K562 (cell line): ENCODE measurements around the gene PRSS57. TPM values are rescaled to one million over a fixed set of nuclear protein-coding genes. Genes with fewer than 3 reads are reported as not detected.

ENCODE experiments used
- ATAC-seq: fragments of 200-7000 bp; cut with Tn5 transposase; 3 replicates; pipeline ENCODE4 v1.9.1; 2020; ENCODE audit warnings: moderate library complexity
- BruUV-seq: library from RNA; stranded (reverse); fragments of 400-500 nt; replicated peaks from 2 replicates; lab custom pipeline; 2021; lab: Mats Ljungman, UMichigan
- CTCF ChIA-PET: fragments of 300-600 bp; formaldehyde crosslinking; extraction: SDS; loops from one replicate; lab custom pipeline; 2021; ENCODE audit warnings: low intra/inter-chr PET ratio; lab: Yijun Ruan, JAX
- POLR2A ChIA-PET: fragments of 300-600, 350-650 bp; sonication (Branson Sonifier 250); formaldehyde crosslinking; extraction: SDS; loops from one replicate; lab custom pipeline; 2021; ENCODE audit warnings: antibody characterized with exemption, inconsistent platforms; lab: Yijun Ruan, JAX
- DNase-seq, 4 experiments: peaks; one replicate each; pipeline versions ENCODE4 v3.0.0 to v3.0.0-alpha.2; 2011 to 2018; ENCODE audit warnings: low spot score in 3 of 4, mixed read lengths in 3 of 4; ENCODE audit errors: extremely low read depth in 1 of 4
- FAIRE-seq: peaks from 2 replicates; lab custom pipeline; 2011; peaks lifted over from hg19 to GRCh38; lab: Jason Lieb, UNC
- H2AFZ ChIP-seq: 2 replicates; pipeline ENCODE4 v1.6.0; 2011; ENCODE audit warnings: low read depth, low read length, control low read depth, inconsistent platforms
- H3K27ac ChIP-seq: fragments of 200-600 bp; 3 replicates; pipeline ENCODE4 v1.8.0; 2011; ENCODE audit warnings: low read depth, mild to moderate bottlenecking, control low read depth, inconsistent platforms, low read length, moderate library complexity, mixed read lengths; ENCODE audit errors: extremely low read depth
- H3K27me3 ChIP-seq, 2 experiments: fragments of 300-600 bp in 1 of 2; 2 replicates in 1 of 2; 3 replicates in 1 of 2; pipeline versions ENCODE4 v1.6.0 to v1.8.0; 2011; ENCODE audit warnings: inconsistent platforms in 2 of 2, low read length in 2 of 2, mild to moderate bottlenecking in 1 of 2, mixed read lengths in 1 of 2, moderate library complexity in 1 of 2; ENCODE audit not compliant: control insufficient read depth in 2 of 2, insufficient read depth in 2 of 2
- H3K36me3 ChIP-seq: fragments of 300-600 bp; 3 replicates; pipeline ENCODE4 v1.8.0; 2011; ENCODE audit warnings: mild to moderate bottlenecking, low read length, inconsistent platforms; ENCODE audit not compliant: control insufficient read depth, insufficient read depth
- H3K4me1 ChIP-seq, 2 experiments: fragments of 200-600 bp in 1 of 2; replicated peaks in 1 of 2; 2 replicates in 1 of 2; 3 replicates in 1 of 2; pipeline versions ENCODE4 v1.5.1 to v1.8.0; 2011; ENCODE audit warnings: inconsistent platforms in 2 of 2, low read length in 2 of 2, mild to moderate bottlenecking in 1 of 2, mixed read lengths in 1 of 2, moderate library complexity in 1 of 2; ENCODE audit not compliant: control insufficient read depth in 2 of 2, insufficient read depth in 2 of 2
- H3K4me2 ChIP-seq: 2 replicates; pipeline ENCODE4 v1.6.1; 2011; ENCODE audit warnings: low read length, control low read depth, inconsistent platforms, mixed read lengths; ENCODE audit not compliant: insufficient read depth
- H3K4me3 ChIP-seq: fragments of 200-600 bp; sonication (generic), shearing (Covaris generic); 2 replicates; pipeline ENCODE4 v1.5.1; 2016; ENCODE audit warnings: control low read depth, inconsistent platforms
- H3K79me2 ChIP-seq: fragments of 200-600 bp; 3 replicates; pipeline ENCODE4 v1.8.0; 2011; ENCODE audit warnings: low read length, inconsistent platforms; ENCODE audit not compliant: control insufficient read depth, insufficient read depth
- H3K9ac ChIP-seq, 2 experiments: 2 replicates each; pipeline versions ENCODE4 v1.6.0 to v1.6.1; 2011; ENCODE audit warnings: low read depth in 2 of 2, low read length in 2 of 2, control low read depth in 1 of 2, inconsistent platforms in 1 of 2, mild to moderate bottlenecking in 1 of 2, mixed read lengths in 1 of 2; ENCODE audit not compliant: insufficient read depth in 1 of 2
- H3K9me1 ChIP-seq: one replicate; pipeline ENCODE4 v1.6.0; 2011; ENCODE audit warnings: inconsistent platforms, mild to moderate bottlenecking, low read length, moderate library complexity; ENCODE audit not compliant: control insufficient read depth, insufficient read depth
- H3K9me3 ChIP-seq: replicated peaks from 2 replicates; pipeline ENCODE4 v1.5.1; 2011; ENCODE audit warnings: low read depth, low read length, inconsistent platforms; ENCODE audit not compliant: control insufficient read depth, insufficient read depth
- H4K20me1 ChIP-seq: replicated peaks from 2 replicates; pipeline ENCODE4 v1.6.1; 2011; ENCODE audit warnings: low read length, inconsistent platforms, mixed read lengths; ENCODE audit not compliant: control insufficient read depth, insufficient read depth
- ADNP ChIP-seq: fragments of 200-800 bp; sonication (Bioruptor generic); IDR thresholded peaks from 2 replicates; pipeline ENCODE4 v1.6.1; 2016; ENCODE audit warnings: missing genetic modification characterization, missing compliant biosample characterization
- BCOR ChIP-seq: fragments of 450-650 bp; IDR thresholded peaks from 2 replicates; pipeline ENCODE4 v1.6.1; 2016
- HMG20A ChIP-seq: fragments of 450-650 bp; formaldehyde crosslinking; conservative IDR thresholded peaks from 2 replicates; pipeline ENCODE4 v1.4.0; 2020; ENCODE audit warnings: mild to moderate bottlenecking, mixed read lengths
- HMGN3 ChIP-seq: IDR thresholded peaks from 2 replicates; pipeline ENCODE4 v1.6.1; 2011; ENCODE audit warnings: borderline replicate concordance, low read depth, mild to moderate bottlenecking, mixed read lengths, low read length; ENCODE audit not compliant: insufficient read length; ENCODE audit errors: extremely low read depth
- LEF1 ChIP-seq: fragments of 450-650 bp; IDR thresholded peaks from 2 replicates; pipeline ENCODE4 v1.6.1; 2016; ENCODE audit warnings: mild to moderate bottlenecking
- RBM25 ChIP-seq: fragments of 200-400 bp; formaldehyde crosslinking; IDR thresholded peaks from 2 replicates; pipeline ENCODE4 v1.6.1; 2018; ENCODE audit warnings: low read length, low read depth, moderate library complexity; ENCODE audit not compliant: severe bottlenecking
- SMC3 ChIP-seq: conservative IDR thresholded peaks from 2 replicates; pipeline ENCODE4 v1.6.1; 2011; ENCODE audit warnings: low read depth, low read length, improper control_type of control experiment; ENCODE audit not compliant: insufficient read depth
- ZBTB7A ChIP-seq: IDR thresholded peaks from 2 replicates; pipeline ENCODE4 v1.6.1; 2011; ENCODE audit warnings: low read depth, mild to moderate bottlenecking, low read length, moderate library complexity, borderline replicate concordance; ENCODE audit not compliant: control insufficient read depth
- ZNF146 ChIP-seq: IDR thresholded peaks from one replicate; pipeline ENCODE4 v1.6.1; 2018; ENCODE audit warnings: missing compliant biosample characterization; ENCODE audit not compliant: unreplicated experiment
- WGBS: fragments of 100-300 bp; shearing (Covaris generic); methylation state at CpG from one replicate; pipeline ENCODE4 v1.1.6; 2016; ENCODE audit warnings: low coverage, mixed read lengths; ENCODE audit not compliant: insufficient coverage; ENCODE audit errors: missing lambda C conversion rate; 5-methylcytosine and 5-hydroxymethylcytosine counted together
- in situ Hi-C: fragments of 300-500 bp; cut with MboI; formaldehyde crosslinking; loops from 4 replicates; pipeline ENCODE4 v1.15.0; 2018; ENCODE audit warnings: inconsistent platforms, mixed read lengths
- intact Hi-C: fragments of 100-400 bp; cut with micrococcal nuclease; formaldehyde crosslinking; loops from 2 replicates; pipeline ENCODE4 v1.14.2; 2022
- polyA plus RNA-seq, 8 experiments: library from polyadenylated mRNA; depleted of rRNA in 4 of 8; stranded (reverse) in 5 of 8; unstranded in 3 of 8; fragments of >200 nt; fragmentation: Nextera tagmentation in 2 of 8; fragmentation: Illumina TruSeq in 1 of 8; extraction: Ambion mirVana in 2 of 8; extraction: Trizol in 1 of 8; gene quantifications; 2 replicates each; pipeline versions ENCODE4 v1.2.1 to v1.2.3, GENCODE V29; 2011 to 2014; ENCODE audit warnings: inconsistent platforms in 1 of 8, missing spikeins in 1 of 8
- total RNA-seq, 7 experiments: library from RNA; depleted of rRNA in 6 of 7; stranded (reverse); fragments of >200 nt in 6 of 7; fragmentation: Illumina TruSeq in 2 of 7; extraction: Trizol in 2 of 7; gene quantifications; 2 replicates each; pipeline versions ENCODE4 v1.2.1 to v1.2.3, GENCODE V29; 2011 to 2021; ENCODE audit warnings: low replicate concordance in 1 of 7
- TF ChIP-seq, protein P1 (sequence below), 3 experiments: IDR thresholded peaks in 2 of 3; conservative IDR thresholded peaks in 1 of 3; 2 replicates each; pipeline ENCODE4 v1.5.1; 2011 to 2012; ENCODE audit warnings: low read length in 3 of 3, mild to moderate bottlenecking in 3 of 3, control low read depth in 2 of 3, improper control_type of control experiment in 1 of 3, inconsistent platforms in 1 of 3, low read depth in 1 of 3, mixed read lengths in 1 of 3, moderate library complexity in 1 of 3; ENCODE audit not compliant: insufficient read depth in 2 of 3
- TF ChIP-seq, protein P2 (sequence below): fragments of 250-450 bp; sonication (Bioruptor Pico); IDR thresholded peaks from 2 replicates; pipeline ENCODE4 v1.8.0; 2022; ENCODE audit warnings: moderate library complexity, mild to moderate bottlenecking, inconsistent platforms

PRSS57 gene
- total and polyA plus RNA-seq, 9 of the 15 experiments (the other 6 are each of a cell fraction or from before 2014, with no cell fraction given), result 0.06 to 2.5 (median 1.3) TPM; not detected in 3

DNA sequence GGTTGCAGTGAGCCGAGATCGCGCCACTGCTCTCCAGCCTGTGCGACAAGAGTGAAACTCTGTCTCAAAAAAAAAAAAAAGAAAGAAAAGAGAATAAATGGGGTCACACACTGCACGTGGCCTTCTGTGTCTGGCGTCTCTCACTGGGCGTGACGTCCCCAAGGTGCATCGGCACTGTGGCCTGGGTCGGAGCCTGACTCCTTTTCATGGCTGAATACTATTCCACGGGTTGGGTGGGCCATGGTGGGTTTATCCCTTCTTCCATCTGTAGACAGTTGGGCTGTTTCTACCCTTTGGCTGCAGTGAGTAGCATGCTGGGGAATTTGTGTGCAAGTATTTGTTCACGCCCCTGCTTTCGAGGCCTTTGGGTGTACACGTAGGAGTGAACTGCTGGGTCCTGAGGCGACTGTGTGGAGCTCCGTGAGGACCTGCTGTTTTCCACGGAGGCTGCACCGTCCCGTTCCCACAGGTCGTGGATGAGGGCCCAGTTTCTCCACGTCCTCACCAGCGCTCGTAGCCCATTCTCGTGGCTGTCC lies 47.4 kb upstream of the PRSS57 start:
- peaks cover 5 to 48% of the 10 kb centered on the region in 2 experiments; a peak in 3 of 5 replicates for H3K4me1 ChIP-seq
- H2AFZ ChIP-seq, result no peak overlapping the region
- H3K27ac ChIP-seq, result no peak overlapping the region
- no peaks in the 10 kb centered on the region for H4K20me1 ChIP-seq
- no TSS peak for BruUV-seq
- in situ Hi-C loops, result no loop called here
- FAIRE-seq (no peak), ATAC-seq (no peak), DNase-seq (no peak)
- peak overlapping the region in 1 of 2 experiments; percentile 6; a peak in 1 of 4 replicates for H3K9ac ChIP-seq
- no peak overlapping the region for H3K4me2 ChIP-seq
- no peaks in the 10 kb centered on the region for H3K27me3 ChIP-seq
- CTCF ChIA-PET, result no interaction called here
- peak; percentile 93 for TF ChIP-seq ZNF146 (CRISPR knock-in tag)
- peak; percentile 51 for TF ChIP-seq RBM25
- TF ChIP-seq LEF1, result no peak
- TF ChIP-seq BCOR, result peak; percentile 39; the same call in 1 of the 2 replicates
- intact Hi-C loops, result no loop called here
- H3K4me3 ChIP-seq, result no peak overlapping the region
- no peaks in the 10 kb centered on the region for H3K9me3 ChIP-seq
- WGBS, result 68% methylated on average over 20 of the region's 24 CpGs
- POLR2A ChIA-PET, result interaction anchor here (0.7 kb wide), 1 partner anchor 200 kb away, joined by 3 read pairs; no protein-coding TSS in a partner anchor
- no peaks in the 10 kb centered on the region for H3K36me3 ChIP-seq
- H3K9me1 ChIP-seq, result no peaks in the 10 kb centered on the region
- H3K79me2 ChIP-seq, result no peaks in the 10 kb centered on the region

DNA sequence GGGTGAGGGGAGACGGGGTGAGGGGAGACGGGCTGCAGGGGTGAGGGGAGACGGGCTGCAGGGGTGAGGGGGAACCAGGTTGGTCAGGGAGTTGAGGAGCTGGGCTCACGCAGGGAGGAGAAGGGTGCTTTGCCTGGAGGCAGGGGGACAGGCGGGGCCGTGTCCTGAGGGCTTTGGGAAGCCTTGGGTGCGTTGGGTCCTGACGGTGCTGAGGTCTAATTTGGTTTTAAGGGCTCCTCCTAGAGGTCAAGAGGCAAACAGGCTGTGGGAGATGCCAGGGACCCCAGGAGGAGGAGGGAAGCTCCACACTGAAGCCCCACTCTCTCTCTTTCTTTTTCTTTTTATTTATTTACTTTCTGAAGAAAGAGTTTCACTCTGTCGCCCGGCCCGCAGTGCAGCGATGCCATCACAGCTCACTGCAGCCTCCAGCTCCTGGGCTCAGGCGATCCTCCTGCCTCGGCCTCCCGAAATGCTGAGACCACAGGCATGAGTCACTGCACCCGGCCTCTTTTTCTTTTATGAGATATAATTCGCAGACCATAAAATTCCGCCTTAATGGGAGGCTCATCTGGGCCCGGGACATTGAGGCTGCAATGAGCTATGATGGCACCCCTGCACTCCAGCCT lies 46.4 kb upstream of the PRSS57 start:
- H3K9me3 ChIP-seq, result no peaks in the 10 kb centered on the region
- peaks cover 5 to 48% of the 10 kb centered on the region in 2 experiments; a peak in 3 of 5 replicates for H3K4me1 ChIP-seq
- H3K79me2 ChIP-seq, result no peaks in the 10 kb centered on the region
- H3K9ac ChIP-seq, result no peak overlapping the region
- POLR2A ChIA-PET, result interaction anchor here (0.5 to 1.5 kb wide), 3 partner anchors 12 to 275 kb away, joined by 3 to 5 read pairs (median 3); no protein-coding TSS in a partner anchor
- H4K20me1 ChIP-seq, result no peaks in the 10 kb centered on the region
- H3K9me1 ChIP-seq, result no peaks in the 10 kb centered on the region
- no peak overlapping the region for H3K27ac ChIP-seq
- intact Hi-C loops, result no loop called here
- FAIRE-seq (peak; percentile 40), ATAC-seq (peak; percentile 68), DNase-seq (peak; percentile 61 to 73 (median 68))
- H3K4me2 ChIP-seq, result no peak overlapping the region
- WGBS, result 55% methylated on average over 15 of the region's 19 CpGs
- no TSS peak for BruUV-seq
- in situ Hi-C loops, result no loop called here
- H3K4me3 ChIP-seq, result no peak overlapping the region
- no peaks in the 10 kb centered on the region for H3K27me3 ChIP-seq
- no peak overlapping the region for H2AFZ ChIP-seq
- H3K36me3 ChIP-seq, result no peaks in the 10 kb centered on the region
- CTCF ChIA-PET, result no interaction called here
- TF ChIP-seq ZBTB7A (0 out of 2 replicates have a peak, but pooled peaks have one; percentile 33), HMG20A (no peak), ADNP (tag) (peak; percentile 65; the same call in 1 of the 2 replicates), HMGN3 (no peak), SMC3 (no peak)
- TF ChIP-seq, protein P1, sequence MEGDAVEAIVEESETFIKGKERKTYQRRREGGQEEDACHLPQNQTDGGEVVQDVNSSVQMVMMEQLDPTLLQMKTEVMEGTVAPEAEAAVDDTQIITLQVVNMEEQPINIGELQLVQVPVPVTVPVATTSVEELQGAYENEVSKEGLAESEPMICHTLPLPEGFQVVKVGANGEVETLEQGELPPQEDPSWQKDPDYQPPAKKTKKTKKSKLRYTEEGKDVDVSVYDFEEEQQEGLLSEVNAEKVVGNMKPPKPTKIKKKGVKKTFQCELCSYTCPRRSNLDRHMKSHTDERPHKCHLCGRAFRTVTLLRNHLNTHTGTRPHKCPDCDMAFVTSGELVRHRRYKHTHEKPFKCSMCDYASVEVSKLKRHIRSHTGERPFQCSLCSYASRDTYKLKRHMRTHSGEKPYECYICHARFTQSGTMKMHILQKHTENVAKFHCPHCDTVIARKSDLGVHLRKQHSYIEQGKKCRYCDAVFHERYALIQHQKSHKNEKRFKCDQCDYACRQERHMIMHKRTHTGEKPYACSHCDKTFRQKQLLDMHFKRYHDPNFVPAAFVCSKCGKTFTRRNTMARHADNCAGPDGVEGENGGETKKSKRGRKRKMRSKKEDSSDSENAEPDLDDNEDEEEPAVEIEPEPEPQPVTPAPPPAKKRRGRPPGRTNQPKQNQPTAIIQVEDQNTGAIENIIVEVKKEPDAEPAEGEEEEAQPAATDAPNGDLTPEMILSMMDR (IDR thresholded peaks at IDR 0.05 in 2 of 3, conservative IDR thresholded peaks at IDR 0.05 in 1 of 3; ENCODE audit: insufficient read depth in 2 of 3, low read depth in 1 of 3, low read length in 3 of 3), result peak; percentile 41 to 60 (median 43); a peak in 5 of 6 replicates
- TF ChIP-seq, protein P2, sequence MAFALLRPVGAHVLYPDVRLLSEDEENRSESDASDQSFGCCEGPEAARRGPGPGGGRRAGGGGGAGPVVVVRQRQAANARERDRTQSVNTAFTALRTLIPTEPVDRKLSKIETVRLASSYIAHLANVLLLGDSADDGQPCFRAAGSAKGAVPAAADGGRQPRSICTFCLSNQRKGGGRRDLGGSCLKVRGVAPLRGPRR (CRISPR knock-in tag), result no peak
